CD4-positive, alpha-beta T cell treated with Interleukin-21 for 1 hour (primary cell): ENCODE measurements around the gene CYP4V2.
"Not testable (repeated sequence)": the region's sequence is repeated elsewhere in the genome, so short reads cannot be mapped to it uniquely, and the experiment has no call there.

Experiments
- DNase-seq: peaks from one replicate; pipeline ENCODE4 v3.0.0-alpha.2; 2020

Gene CYP4V2

DNA sequence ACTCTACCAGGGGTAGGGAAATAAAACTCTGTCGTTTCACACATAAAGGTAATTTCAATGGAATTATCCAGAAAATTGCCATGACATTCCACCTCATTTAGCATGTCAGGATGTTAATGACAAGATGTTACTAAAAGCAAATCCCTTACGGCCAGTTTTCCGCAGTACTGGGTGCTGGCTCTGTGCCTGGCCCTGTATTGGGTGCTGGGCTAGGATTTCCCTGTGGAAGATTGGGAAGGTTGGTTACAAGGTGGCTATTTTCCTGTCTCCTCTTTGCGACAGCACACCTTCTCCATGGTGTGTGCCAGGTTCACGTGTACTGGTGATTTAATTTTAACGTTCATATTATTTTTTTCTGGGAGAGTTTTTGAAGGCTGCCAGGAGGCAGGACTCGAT is 49.1 kb downstream of the CYP4V2 start:
- DNase-seq = no peak

DNA sequence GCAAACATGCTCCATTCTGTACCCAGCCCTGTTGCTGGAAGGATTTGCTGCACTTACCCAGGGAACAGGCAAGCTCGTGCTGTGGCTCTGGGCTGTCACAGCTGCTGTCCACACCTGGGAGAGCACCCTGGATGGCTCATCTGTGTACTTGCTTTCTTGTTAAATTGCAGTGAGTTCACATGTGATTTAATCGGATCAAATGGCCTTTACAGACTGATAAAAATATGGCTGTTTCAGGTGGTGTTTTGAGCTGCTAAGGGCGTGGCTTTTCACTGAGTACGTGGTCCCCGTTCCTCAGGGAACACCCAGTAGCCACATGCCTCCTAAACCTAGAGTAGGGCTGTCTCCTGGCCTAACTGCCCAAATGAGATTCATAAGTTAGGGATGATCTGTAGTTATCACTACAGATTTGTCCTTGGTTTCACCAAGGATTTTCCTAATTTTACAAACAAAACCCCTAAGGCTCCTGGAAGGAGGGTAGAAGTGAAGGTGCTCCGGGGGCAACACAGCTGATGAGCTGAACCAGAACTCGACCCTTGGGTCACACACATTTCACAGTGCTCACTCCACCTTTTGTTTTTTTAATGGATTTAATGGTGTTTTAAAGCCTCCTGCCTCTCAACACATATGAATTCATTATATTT is 49.6 kb downstream of the CYP4V2 start:
- no peak for DNase-seq

DNA sequence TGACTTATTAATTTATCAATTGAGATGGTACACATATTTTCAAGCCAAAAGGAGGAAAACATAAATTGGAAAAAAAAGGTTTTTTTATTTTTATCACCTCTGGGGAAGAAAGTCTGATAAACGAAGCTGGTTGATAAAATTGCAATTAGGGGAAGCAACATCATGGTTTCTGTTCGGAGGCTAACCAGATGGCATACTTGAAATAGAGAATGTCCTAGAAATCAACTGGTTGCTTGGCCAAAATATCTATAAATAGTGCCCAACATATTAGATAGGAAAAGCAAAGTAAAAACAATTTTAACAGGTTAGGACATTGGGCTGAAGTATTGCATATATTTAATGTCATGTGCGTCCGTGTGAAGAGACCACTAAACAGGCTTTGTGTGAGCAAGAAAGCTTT is 50.2 kb downstream of the CYP4V2 start:
- DNase-seq = no peak

DNA sequence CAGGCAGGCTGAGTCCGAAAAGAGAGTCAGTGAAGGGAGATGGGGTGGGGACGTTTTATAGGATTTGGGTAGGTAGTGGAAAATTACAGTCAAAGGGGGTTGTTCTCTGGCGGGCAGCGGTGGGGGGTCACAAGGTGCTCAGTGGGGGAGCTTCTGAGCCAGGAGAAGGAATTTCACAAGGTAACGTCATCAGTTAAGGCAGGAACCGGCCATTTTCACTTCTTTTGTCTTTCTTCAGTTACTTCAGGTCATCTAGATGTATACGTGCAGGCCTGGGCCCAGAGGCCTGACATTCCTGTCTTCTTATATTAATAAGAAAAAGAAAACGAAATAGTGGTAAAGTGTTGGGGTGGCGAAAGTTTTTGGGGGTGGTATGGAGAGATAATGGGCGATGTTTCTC is 50.7 kb downstream of the CYP4V2 start:
- DNase-seq = not testable (repeated sequence)

DNA sequence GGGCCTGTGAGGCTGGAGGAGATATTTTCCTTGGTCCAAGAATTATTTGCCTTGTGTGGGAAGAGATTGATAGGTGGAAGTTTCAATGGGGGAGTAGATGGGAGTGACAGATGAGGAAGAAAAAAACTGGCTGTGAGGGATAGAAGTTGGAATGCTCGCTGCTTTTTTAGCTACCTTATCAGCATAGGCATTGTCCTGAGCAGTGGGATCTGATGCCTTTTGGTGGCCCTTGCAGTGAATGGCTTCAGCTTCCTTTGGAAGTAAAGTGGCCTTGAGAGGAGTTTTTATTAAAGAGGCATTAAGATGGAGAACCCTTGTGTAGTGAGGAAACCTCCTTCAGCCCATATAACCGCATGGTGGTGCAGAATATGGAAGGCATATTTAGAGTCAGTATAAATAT is 52.0 kb downstream of the CYP4V2 start:
- no peak for DNase-seq

DNA sequence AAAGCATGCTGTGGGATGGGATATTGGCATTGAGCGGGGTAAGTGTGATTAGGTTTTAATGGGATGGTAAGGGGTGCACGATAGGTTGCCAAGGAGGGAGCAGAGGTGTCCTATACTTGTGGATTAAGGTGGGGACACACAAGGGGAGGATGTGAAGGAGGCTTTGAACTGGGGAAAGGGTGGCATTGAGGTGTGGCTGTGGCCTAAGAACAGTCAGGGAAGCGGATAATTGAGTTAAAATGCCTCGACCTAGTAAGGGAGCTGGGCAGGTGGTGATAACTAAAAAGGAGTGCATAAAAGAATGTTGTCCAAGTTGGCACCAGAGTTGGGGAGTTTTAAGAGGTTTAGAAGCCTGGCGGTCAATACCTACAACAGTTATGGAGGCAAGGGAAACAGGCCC is 53.5 kb downstream of the CYP4V2 start:
- DNase-seq = no peak

DNA sequence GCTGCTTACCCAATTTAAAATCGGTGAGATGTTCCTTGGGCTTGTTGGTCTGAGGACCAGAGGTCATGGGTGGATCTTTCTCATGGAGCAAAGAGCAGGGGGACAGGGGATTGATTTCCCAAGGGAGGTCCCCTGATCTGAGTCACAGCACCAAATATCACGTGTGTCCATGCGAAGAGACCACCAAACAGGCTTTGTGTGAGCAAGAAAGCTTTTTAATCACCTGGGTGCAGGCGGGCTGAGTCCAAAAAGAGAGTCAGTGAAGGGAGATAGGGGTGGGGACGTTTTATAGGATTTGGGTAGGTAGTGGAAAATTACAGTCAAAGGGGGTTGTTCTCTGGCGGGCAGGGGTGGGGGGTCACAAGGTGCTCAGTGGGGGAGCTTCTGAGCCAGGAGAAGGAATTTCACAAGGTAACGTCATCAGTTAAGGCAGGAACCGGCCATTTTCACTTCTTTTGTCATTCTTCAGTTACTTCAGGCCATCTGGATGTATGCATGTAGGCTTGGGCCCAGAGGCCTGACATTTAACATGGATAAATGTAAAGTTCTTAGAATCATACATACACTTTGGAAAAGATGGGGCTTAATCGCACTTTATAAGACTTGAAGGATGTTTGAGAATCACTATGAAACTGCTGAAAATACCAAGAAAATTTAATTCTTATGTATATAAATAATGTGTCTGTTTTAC is 55.8 kb downstream of the CYP4V2 start:
- not testable (repeated sequence) for DNase-seq

DNA sequence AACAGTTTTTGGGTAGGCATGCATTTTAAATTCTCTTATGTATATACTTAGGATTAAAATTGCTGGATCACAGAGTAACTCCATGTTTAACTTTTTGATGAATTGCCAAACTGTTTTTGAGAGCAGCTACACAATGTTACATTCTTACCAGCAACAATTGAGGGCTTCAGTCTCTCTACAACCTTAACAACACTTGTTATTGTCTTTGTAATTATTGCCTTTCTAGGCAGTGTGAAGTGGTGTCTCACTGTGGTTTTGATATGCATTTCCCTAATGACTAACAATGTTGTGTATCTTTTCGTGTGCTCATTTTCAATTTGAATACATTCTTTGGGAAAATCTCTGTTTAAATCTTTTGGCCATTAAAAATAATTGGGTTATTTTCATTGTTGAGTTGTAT is 57.3 kb downstream of the CYP4V2 start:
- DNase-seq = no peak

DNA sequence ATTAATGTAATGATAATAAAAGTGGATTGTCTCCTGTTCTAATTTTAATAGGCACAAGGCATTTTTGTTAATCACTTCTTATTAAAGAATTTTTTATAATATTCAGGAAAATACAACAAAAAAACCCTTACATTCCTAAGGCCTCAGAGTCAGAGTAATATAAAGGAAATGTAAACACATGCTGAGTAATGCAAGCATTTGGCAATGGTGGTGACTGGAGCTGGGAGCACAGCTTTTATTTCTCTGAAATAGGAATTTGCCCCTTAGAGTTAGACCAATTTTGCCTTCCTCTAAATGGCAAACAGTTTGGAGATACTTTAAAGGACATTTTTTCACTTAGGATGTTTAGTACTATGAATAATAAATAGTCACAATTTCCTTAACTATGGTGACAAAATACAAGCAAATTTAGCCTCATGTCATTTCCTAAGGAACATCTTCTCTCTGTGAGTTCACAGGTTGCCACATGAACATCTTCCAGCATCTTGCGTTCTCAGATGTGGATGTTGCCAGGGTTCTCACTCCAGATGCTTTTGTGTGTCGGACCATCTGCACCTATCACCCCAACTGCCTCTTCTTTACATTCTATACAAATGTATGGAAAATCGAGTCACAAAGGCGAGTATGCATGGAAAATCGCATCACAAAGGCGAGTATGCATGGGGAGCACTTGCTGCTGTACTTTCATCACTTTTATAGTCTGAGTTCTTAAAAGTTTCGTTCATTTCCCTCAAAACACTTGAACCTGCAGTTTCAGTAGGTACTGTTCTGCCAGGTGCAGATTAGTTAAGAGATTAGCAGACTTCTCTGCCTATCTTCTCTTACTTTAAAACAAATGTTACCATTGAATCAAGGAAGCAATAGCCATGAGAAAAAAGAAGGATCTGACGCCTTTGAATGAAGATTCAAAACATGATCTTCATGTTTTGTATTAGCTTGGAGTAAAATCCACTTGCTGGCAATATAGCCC is 58.7 kb downstream of the CYP4V2 start:
- no peak for DNase-seq

DNA sequence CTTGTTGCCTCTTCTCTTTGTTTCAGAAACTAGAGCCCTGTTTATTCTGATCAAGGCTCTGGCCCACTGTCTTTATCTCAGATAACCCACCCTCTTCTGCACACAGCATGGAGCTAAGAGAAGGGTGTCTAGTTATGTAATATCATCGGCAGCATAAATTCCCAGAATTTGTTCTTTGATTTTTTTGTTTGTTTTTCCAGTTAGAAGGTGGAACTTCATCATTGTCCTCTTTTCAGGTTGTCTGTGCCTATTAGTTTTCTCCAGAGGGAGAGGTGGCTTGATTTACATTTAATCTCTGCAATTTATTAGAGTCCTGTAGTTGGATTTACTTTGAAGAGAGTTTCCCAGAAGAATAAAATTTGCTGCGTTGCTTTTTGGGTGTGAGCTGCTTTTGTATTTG is 59.4 kb downstream of the CYP4V2 start:
- no peak for DNase-seq

DNA sequence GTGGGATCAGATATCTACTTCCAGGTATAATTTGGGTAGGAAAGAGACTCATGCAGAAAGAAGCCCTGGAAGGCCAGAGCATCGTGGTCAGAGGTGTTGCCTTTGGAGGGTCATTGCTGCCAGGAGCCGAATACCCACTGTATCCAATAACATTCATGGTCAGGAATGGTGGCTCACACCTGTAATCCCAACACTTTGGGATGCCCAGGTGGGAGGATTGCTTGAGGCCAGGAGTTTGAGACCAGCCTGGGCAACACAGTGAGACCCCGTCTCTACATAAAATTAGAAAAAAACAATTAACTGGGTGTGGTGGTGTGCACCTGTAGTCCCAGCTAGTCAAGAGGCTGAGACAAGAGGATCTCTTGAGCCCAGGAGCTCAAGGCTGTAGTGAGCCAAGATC is 63.8 kb downstream of the CYP4V2 start:
- no peak for DNase-seq

DNA sequence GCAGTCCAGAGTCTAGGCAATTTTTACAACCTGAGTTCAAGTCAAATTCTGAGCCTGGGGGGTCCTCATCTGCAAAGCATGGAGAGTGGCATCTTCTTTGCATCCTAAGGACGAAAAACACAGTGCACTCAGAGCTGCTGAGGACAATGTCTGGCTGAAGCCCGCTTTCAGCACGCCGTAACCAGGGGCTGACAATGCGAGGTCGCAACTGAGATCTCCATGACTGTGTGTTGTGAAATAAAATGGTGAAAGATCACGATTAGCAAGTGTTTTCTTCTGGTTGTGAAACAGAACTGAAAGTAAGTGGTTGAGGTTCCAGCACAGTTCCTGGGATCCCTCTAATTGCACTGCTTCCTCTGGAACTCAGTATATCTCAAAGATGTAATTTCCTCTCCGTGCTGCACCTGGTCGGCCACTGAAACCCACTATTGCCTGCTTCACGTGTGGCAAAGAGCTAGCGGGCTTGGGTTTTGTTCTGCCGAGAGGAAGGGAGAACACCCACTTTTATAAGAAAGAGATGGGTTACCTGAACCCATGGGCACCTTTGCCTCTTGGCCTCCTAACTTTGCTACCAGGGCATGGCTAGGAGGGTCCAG is 66.9 kb downstream of the CYP4V2 start:
- no peak for DNase-seq

DNA sequence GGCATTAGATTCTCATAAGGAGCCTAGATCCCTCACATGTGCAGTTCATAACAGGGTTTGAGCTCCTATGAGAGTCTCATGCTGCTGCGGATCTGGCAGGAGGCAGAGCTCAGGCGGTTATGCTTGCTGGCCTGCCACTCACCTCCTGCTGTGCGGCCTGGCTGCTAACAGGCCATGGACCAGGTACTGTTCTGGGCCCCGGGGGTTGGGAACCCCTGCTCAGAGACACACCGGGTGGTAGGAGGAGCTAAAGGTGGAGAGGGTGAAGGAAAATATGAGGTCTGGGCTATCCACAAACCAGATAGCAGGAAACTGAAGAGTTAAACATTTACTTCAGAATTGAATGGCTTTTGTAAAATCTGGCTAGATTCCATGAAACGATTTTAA is 68.7 kb downstream of the CYP4V2 start:
- DNase-seq = no peak
